Measurements from ENCODE around the gene CIDEC.

- TF ChIP-seq CTCF (IDR thresholded peaks at IDR 0.05) (no peak), POLR2A (IDR thresholded peaks at IDR 0.05) (no peak)
These were observed 10.1 kb downstream of the CIDEC start for GRCh38 chr3:9869955-9870354.

Data from breast epithelium (tissue), 3 donors.